NCI-H1417 (cell line): ENCODE measurements around the gene GATD1.
"Not testable (repeated sequence)": the region's sequence is repeated elsewhere in the genome, so short reads cannot be mapped to it uniquely, and the experiment has no call there.

Source experiments
- DNase-seq, 3 experiments: peaks; one replicate each; lab custom pipeline; 2025; lab: John Stamatoyannopoulos, UW

Gene GATD1

DNA sequence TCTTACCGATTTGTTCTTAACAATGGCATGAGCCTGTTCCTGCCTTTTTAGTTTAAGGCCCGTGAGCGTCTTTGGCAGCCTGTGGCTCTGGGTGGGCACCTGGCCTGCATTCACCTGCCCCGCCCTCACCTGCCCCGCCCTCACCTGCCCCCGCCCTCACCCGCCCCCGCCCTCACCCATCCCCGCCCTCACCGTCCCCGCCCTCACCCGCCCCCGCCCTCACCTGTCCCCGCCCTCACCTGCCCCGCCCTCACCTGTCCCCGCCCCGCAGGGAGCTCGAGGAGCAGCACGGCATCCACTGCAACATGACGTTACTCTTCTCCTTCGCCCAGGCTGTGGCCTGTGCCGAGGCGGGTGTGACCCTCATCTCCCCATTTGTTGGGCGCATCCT is 14.2 kb downstream of the GATD1 start:
- peak; percentile 34 to 54 (median 45) for DNase-seq

DNA sequence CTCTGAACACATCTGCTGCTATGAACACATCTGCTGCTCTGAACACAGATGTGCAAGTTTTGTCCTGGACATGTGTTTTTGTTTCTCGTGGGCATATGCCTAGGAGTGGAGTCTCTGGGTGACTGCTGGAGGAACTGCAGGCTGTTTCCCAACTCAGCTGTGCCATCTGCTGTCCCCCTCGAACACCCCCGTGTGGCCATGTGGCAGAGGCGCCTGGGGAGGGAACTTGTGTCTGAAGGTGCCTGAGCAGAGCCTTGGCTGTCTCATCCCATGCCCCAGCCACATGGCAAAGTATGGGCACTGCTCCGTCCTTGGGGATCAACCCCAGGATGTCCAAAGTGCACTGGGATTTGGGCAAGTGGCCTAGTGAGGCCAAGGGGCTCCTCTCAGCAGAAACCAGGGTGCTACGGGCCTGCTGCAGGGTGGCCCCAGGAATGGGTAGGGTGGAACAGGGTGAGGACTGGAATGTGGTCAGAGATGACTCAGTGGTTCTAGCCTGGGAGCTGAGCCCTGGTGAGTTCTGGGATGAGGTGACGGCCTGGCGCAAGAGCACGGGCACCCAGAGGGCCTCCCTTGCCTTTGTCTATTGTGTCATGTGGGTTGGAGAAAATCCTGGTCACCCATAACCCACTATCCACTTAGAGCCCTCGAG is 14.7 kb downstream of the GATD1 start:
- peak; percentile 16 to 25 (median 18) for DNase-seq

DNA sequence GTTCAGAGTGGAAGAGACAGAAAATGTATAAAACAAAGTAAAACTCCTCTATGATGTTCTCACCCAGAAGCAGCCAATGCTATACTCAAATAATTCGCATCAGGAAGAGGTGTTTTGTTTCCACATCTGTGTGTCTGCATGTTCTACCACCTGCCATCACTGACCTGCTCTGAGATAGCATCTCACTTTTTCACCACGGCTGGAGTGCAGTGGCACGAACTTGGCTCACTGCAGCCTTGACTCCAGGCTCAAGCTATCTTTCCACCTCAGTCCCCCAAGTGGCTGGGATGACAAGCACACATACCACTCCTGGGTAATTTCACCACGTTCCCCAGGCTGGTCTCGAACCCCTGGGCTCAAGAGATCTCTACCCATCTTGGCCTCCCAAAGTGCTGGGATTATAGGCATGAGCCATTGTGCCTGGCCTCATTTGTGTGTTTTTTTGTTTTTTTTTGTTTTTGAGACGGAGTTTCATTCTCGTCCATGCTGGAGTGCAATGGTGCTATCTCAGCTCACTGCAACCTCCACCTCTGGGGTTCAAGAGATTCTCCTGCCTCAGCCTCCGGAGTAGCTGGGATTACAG is 15.7 kb downstream of the GATD1 start:
- DNase-seq: no peak

DNA sequence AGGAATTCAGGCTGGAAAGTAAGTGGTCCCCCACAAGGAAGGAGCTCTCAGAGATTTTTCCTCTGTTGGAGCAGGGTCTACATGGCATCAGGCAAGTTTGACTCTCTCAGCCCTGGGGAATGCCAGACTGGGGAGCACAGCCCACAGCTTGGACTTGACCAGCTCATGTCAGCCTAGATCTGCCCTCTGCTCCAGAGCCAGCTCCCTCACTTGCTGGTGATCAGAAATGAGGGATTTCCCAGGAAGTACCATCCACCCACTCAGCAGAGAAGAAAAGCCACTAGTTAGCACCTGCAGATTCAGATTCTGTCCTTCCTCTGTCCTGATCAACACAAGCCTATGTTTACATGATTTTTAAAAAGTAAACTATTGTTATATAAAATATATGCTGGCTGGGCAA is 17.1 kb downstream of the GATD1 start:
- DNase-seq: no peak

DNA sequence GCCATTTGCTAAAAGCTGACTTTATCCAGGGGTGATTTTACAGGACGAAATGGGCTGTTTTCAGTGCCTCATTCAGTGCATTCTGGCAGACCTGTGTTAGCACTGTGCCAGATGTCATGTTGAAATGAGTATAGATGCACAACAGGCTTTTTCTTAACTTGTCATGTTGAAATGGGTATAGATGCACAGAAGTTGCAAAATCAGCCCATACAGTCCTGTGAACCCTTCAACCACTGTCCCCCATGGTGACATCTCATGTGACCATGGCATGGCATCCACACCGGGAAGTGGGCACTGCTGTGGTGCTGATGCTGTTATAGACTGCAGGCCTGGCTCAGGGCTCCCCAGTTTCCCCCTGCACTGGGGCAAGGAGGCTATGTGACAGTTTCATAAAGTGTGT is 27.6 kb downstream of the GATD1 start:
- DNase-seq: no peak

DNA sequence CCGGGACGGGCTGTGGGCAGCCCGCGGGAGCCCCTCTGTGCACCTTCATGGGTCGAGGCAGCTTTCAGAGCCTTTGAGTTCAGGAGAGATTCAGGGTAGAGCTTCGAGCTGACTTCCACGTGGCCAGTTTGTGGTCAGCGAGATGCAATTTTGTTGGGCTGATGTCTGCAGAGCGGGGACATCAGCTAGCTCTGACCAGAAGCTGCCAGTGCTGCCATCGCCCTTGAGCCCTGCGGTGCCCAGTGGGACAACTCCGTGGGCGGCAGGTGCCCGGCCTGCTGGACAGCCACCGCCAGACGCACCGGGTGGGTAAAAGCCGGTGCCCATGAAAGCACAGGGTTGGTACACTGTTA is 29.3 kb downstream of the GATD1 start:
- peak in 1 of 3 experiments; percentile 35 for DNase-seq

DNA sequence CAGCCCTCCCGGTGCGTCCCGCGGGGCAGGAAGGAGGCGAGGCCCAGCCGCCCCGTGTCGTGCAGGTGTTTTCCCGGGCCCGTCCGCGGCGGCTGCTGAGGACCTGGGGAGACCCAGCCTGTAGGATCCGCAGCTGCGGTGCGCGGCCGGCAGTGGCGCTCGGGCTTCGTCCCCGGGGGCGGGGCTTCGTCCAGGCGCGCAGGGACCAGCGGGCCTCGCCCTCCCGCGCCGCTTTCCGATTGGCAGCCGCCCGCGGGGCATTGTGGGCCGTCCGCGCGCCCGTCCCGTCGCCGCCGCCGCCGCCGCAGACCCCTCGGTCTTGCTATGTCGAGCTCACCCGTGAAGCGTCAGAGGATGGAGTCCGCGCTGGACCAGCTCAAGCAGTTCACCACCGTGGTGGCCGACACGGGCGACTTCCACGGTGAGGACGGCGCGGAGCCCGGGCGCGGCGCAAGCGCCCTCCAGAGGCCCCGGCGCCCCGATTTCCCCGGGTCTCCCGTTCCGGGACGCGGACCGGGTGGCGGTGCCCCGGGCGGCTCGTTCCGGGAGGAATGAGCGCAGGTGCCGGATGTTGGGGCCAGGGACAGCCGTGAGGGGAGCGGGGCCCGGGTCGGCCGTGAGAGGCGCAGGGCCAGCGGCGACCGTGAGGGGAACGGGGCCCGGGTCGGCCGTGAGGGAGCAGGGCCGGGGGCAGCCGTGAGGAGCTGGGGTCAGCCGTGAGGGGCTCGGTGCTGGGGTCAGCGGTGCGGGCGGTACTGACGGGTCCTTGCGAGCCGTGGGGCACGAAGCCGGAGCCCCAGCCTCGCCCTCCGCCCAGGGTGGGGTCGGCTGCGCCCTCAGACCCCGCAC is 29.9 kb downstream of the GATD1 start, which contains the start of gene TALDO1:
Gene TALDO1, plus strand, starts transcription at position 307 of the 849 bp plus-strand sequence. Its CDS starts 18 bp downstream, at position 325.
- peak; percentile 92 to 96 (median 93) for DNase-seq

DNA sequence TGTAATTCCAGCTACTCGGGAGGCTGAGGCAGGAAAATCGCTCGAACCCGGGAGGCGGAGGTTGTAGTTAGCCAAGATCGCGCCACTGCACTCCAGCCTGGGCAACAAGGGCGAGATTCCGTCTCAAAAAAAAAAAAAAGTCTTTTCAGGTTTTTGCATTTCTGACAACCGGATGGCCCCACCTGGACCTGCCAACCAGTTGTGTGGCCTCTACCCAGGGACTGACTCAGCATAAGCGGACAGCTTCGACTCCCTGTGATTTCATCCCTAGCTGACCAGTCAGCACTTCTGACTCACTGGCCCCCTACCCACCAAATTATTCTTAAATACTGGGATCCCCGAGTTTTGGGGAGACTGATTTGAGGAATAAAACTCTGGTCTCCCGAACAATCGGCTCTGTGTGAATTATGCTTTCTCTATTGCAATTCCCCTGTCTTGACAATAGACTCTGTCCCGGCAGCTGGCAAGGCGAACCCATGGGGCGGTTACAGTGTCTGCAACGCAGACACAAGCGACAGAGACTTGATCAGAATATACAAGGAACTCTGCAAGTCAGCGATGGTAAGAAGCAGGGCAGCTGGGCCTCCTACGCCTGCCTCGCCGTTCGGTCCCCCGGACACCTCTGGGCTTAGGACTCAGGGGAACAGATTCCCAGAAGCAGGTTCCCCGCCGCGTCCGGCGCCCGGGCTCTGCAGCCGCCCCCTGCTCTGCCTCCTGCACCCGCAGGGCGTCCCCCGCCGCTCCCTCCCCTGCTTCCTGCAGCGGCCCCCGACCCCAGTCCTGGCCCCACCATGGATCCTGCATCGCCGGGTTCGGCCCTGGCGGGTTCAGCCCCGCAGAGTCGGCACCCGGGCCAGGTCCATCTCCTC is 30.8 kb downstream of the GATD1 start:
- peak; percentile 42 to 88 (median 88) for DNase-seq

DNA sequence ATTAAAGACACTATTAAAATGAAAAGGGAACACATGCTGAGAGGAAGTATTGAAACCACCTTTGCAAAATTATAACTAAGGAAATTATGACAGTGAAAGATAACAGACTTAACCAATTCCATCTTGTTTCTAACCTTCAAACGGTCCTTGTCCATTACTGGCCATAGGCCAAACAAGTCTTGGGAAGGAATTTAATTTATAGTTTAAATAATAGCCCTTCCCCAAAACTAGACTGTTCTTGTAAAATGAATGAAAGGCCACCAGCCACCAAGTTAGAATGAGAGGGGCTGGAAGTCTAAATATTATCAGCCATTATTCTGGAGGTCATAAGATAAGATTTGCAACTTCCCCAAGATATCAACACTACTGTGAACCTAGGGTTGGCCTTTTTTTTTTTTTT is 31.9 kb downstream of the GATD1 start:
- DNase-seq: no peak

DNA sequence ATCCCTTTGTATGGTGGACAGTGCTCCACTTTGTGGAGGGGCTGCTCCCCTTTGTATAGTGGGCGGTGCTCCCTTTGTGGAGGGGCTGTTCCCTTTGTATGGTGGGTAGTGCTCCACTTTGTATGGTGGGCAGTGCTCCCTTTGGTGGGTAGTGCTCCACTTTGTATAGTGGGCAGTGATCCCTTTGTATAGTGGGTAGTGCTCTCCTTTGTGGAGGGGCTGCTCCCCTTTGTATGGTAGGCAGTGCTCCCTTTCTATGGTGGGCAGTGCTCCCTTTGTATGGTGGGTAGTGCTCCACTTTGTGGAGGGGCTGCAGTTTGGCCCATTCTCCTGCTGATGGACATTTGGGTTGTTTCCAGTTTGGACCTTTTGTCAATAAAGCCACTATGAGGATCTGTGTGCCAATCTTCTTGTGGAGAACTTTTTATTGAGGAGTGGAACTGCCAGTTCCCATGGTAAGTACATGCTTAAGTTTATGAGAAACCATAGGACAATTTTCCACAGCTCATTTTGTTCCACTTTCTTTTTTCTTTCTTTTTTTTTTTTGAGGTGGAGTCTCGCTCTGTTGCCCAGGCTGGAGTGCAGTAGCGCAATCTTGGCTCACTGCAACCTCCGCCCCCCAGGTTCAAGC is 34.6 kb downstream of the GATD1 start:
- no peak for DNase-seq

DNA sequence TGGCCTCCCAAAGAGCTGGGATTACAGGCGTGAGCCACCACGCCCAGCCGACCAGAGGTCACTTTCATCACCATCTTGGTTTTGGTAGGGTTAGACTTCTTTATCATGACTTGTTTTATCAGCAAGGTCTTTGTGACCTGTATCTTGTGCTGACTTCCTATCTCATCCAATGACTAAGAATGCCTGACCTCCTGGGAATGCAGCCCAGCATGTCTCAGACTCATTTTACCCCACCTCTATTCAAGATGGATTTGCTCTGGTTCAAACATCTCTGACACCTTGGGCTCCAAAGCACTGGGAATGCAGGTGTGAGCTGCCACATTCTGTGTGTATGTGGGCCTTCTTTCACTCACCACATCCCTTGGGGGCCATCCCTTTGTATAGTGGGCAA is 35.1 kb downstream of the GATD1 start:
- DNase-seq: no peak

DNA sequence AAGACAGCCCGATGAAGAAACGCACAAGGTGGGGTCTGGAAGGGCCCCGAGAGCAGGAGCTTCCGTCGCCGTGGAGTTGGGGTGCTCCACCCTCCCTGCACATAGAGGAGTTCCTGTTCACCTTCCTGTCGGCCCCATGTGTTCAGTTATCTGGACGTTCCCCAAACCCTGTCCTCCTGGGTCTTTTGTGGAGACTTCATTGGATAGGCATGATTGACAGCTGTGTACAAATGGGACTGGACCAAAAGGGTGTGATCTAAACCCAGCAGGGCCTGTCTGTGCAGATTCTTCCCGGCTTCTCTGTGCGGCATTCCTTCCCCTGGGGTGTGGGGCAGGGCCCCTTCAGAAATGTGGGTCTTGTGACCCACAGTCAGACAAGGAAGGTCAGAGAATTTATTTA is 39.4 kb downstream of the GATD1 start:
- DNase-seq: not testable (repeated sequence)

DNA sequence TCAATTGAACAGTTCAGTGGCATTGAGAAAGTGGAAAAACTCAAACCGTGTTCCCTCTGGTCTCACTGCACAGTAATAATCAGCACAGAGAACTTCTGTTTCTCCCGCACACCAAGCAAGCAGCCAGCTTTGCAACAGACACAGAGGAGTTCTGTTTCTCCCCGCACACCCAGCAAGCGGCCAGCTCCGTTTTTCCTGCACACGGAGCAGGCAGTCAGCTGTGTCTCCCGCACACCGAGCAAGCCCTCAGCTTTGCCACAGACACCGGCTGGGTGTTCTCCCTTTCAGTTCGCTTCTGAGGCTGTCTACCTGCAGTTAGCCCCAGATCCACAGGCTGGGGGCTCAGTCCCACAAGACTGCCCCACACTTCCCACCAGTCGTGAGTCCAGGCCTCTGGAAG is 39.9 kb downstream of the GATD1 start:
- no peak for DNase-seq

DNA sequence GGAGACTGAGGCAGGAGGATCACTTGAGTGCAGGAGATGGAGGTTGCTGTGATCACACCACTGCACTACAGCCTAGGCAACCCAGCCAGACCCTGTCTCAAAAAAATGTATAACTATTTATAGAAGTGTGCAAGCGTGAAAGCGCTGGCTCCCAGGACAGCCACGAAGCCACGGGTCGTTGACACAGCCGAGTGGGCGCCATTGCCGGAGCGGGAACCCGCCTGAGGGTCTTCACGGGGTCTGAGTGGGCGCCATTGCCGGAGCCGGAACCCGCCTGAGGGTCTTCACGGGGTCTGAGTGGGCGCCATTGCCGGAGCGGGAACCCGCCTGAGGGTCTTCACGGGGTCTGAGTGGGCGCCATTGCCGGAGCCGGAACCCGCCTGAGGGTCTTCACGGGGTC is 42.7 kb downstream of the GATD1 start:
- DNase-seq: not testable (repeated sequence)

DNA sequence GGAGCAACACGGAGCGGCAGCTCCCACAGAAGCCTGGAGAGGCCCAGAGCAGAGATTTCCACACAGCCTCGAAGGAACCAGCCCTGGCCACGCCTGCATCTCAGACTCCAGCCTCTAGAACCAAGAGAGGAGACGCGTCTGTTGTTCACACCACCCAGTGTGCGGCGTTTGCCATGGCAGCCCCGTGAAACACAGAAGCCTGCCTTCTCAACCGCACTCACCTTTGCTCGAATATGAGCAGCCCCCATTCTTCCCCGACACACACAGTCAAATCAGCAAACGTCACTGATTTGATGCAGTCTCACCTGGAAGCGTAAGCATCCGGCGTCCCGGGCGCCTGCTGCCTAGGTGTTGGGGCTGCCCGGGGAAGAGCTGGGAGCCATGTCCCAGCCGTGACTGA is 44.2 kb downstream of the GATD1 start:
- no peak for DNase-seq

DNA sequence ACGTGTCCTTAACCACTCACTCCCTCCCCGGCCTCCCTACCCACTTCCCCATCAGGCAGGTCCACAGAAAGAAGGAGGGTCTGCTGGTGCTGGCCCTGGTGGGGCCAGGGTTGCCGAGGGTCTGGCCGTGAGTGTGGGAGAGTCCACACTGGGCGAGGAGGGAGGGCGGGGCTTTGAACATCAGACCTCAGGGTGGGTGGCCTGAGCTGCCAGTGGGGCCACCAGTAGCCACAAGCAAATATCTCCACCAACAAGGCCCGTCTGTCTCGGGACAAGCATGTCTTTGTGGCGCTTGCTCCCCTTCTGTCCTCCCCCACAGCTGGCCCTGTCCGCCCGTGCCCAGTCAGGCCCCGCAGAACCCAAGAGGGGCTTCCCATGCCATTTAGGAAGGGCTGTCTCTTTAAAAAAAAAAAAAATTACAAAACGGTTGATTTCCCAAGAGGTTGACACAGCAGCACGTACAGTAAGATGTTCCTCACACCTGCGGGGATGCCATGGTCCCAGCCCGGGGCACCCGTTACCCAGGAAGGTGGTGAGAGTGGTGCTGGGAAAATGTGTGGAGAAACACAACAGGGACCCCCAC is 47.7 kb downstream of the GATD1 start:
- DNase-seq: no peak

DNA sequence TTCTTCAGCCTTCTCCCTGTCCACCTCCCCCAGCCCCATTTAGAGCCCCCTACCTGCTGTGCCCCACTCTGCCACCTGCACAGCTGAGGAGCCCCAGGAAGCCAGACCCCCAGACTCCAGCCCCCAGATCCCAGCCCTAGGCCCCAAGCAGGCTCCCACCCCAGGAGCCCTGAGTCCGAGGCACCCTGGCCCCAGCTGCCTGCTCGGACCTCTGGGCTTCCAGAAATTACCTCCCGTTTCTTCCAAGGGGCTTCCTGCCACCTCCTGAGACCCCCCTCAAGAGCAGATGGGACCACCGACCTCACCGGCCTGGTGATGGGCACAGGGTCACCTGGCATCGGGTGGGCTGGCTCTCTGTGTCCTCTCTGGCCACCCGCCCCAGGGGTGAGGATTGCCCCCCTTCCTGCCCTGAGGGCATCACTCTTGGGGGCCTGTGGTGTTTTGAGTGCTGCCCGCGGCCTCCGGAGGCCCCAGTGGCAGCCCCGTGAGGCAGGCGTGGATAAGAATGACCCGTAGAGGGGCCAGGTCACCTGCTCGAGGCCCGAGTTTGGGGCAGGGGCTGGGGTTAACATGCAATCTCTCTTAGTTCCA is 48.3 kb downstream of the GATD1 start:
- DNase-seq: no peak

DNA sequence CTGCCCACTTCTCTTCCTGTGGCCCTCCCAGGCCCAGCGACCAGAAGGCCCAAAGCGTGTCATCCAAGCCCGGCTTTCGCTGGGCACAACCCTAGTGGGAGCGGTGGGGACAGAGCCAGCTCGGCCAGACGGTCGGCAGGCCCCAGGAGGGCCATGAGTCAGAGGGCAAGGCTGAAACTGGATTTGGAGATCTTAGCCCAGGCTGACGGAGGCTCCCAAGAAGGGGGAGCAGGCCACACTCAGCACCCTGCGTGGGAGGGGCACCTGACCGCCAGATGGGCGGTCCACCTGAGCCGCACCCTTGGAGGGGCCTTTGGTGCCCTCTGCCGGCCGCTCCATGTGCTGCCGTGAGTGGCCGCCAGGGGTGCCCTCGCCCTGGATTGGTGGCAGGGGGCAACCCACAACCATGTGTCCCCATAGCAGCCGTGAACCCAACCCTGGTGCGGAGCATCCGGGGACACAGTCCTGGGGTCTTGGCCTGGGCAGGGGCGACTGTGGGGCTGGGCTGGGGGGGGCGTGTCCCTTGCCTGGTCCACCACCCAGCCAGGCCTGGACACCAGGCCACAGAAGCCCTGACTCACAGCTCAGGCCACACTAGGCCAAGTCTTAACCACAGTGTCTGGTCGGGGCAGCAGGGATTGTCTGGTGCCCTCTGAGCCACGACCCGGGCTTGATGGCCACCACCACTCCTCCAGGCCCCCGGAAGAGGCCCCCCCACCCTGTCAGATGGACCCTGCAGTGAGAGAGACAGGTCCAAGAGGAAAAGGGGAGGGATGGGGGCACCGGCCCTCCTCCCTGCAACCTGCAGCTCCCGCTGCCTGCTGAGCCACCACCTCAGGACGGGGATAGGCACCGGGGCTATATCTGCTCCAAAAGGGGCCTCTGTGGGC is 49.2 kb downstream of the GATD1 start:
- DNase-seq: peak; percentile 74 to 76 (median 75)

DNA sequence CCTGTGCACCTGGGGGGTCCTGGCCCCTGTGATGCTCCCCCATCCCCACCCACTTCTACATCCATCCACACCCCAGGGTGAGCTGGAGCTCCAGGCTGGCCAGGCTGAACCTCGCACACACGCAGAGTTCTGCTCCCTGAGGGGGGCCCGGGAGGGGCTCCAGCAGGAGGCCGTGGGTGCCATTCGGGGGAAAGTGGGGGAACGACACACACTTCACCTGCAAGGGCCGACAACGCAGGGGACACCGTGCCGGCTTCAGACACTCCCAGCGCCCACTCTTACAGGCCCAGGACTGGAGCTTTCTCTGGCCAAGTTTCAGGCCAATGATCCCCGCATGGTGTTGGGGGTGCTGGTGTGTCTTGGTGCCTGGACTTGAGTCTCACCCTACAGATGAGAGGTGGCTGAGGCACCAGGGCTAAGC is 50.0 kb downstream of the GATD1 start:
- no peak for DNase-seq
